Retina (tissue), 1 donor: ENCODE data around the gene CDK15.
A peak's percentile ranks its signal among the peaks of the same experiment; 100 is the strongest.
"Not testable (repeated sequence)": the region's sequence is repeated elsewhere in the genome, so short reads cannot be mapped to it uniquely, and the experiment has no call there.

Experiments used
- DNase-seq: peaks from one replicate; pipeline ENCODE4 v3.0.0-alpha.2; 2016

The CDK15 gene

GRCh38 chr2:201806442-201807170 lies at the start of gene CDK15:
Gene CDK15 (plus strand): TSS chr2:201806537. CDS start chr2:201806665, 128 bp downstream.
- DNase-seq: peak; percentile 51

GRCh38 chr2:201758234-201758633 lies 48.1 kb upstream of the CDK15 start:
- no peak for DNase-seq

GRCh38 chr2:201758873-201759272 lies 47.5 kb upstream of the CDK15 start:
- DNase-seq: no peak

- no peak for DNase-seq
These were observed 46.8 kb upstream of the CDK15 start for GRCh38 chr2:201759567-201759966.

- no peak for DNase-seq
These were observed 45.2 kb upstream of the CDK15 start for GRCh38 chr2:201761101-201761500.

GRCh38 chr2:201764469-201764868 lies 41.9 kb upstream of the CDK15 start:
- not testable (repeated sequence) for DNase-seq

- no peak for DNase-seq
These were observed 40.5 kb upstream of the CDK15 start for GRCh38 chr2:201765799-201766198.

- no peak for DNase-seq
These were observed 37.4 kb upstream of the CDK15 start for GRCh38 chr2:201768918-201769317.

GRCh38 chr2:201769666-201770373 lies 36.5 kb upstream of the CDK15 start:
- no peak for DNase-seq

GRCh38 chr2:201773990-201774389 lies 32.3 kb upstream of the CDK15 start:
- DNase-seq: no peak

GRCh38 chr2:201774546-201774945 lies 31.8 kb upstream of the CDK15 start:
- DNase-seq: no peak

GRCh38 chr2:201775326-201775725 lies 31.0 kb upstream of the CDK15 start:
- DNase-seq: no peak

- DNase-seq: no peak
These were observed 29.3 kb upstream of the CDK15 start for GRCh38 chr2:201777043-201777442.

- no peak for DNase-seq
These were observed 28.5 kb upstream of the CDK15 start for GRCh38 chr2:201777869-201778268.

- DNase-seq: no peak
These were observed 26.2 kb upstream of the CDK15 start for GRCh38 chr2:201779901-201780673.

- peak; percentile 96 for DNase-seq
These were observed 25.5 kb upstream of the CDK15 start, which contains the start of gene ALS2 for GRCh38 chr2:201780674-201781493. Gene ALS2 (minus strand): TSS chr2:201780933. CDS start chr2:201768885, 12,048 bp downstream.

- DNase-seq: peak; percentile 52
These were observed 24.7 kb upstream of the CDK15 start for GRCh38 chr2:201781557-201782051.

GRCh38 chr2:201784563-201784962 lies 21.8 kb upstream of the CDK15 start:
- DNase-seq: no peak

- DNase-seq: no peak
These were observed 21.2 kb upstream of the CDK15 start for GRCh38 chr2:201785135-201785534.

GRCh38 chr2:201786471-201786870 lies 19.9 kb upstream of the CDK15 start:
- DNase-seq: peak; percentile 52

- no peak for DNase-seq
These were observed 18.0 kb upstream of the CDK15 start for GRCh38 chr2:201788371-201788770.

- no peak for DNase-seq
These were observed 16.9 kb upstream of the CDK15 start for GRCh38 chr2:201789395-201789794.
